ENCODE measurements around the gene SLC6A9. TPM values are rescaled to one million over a fixed set of nuclear protein-coding genes. Genes with fewer than 3 reads are reported as not detected.

The SLC6A9 gene
- total and polyA plus RNA-seq, 2 experiments from 2014 or later = 14.4 to 20.0 TPM

DNA sequence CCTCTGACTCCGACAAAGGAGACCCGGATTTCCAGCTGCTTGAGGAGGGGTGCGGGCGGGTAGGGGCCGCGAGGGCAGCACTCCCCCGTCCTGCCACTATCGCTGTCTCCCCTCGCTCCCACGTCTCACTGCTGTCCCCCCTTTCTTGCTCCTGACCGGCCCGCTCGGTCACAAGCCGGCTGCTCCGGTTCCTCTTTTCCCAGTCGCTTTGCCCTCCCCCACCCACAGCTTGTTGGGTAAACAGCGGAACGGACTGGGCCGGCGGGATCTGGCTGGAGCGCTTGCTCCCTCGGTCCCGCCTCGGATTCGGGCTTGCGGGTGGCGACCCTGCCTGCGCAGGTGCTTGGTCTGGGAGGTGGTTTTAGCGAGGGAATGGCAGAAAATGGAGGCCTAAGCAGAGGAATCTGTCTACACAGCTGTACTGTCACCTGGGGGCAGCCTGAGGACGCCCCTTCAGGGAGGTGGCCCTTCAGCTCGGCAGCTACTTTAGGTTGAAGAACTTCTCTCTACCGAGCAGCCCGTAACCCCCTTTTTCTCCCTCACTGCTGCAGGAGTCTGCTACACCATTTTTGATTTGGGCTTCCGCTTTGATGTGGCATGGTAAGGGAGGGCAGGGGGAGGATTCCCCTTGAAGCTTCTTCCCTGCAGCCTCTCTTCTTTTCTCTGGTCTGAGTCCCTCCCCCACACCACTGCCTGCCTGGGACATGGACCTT lies 55.9 kb downstream of the SLC6A9 start:
- Mint-ChIP-seq H3K27me3 (ENCODE audit: insufficient read depth, low read depth, poor library complexity) (peaks cover 28% of the 10 kb centered on the region), H3K9me3 (no peaks in the 10 kb centered on the region), H3K4me3 (peak overlapping the region; percentile 90), H3K27ac (peak overlapping the region; percentile 52), H3K36me3 (ENCODE audit: low read depth) (peaks cover 65% of the 10 kb centered on the region), H3K4me1 (peaks cover 45% of the 10 kb centered on the region)
- 0 out of 2 replicates have a peak overlapping the region, but pooled peaks have one; percentile 59 for H3K27ac ChIP-seq (ENCODE audit: low read depth)
- peaks cover 32% of the 10 kb centered on the region for H3K4me1 ChIP-seq (ENCODE audit: insufficient read depth)
- H3K9me2 ChIP-seq (ENCODE audit: insufficient read depth) = no peaks in the 10 kb centered on the region
- H3F3A ChIP-seq (replicated peaks; ENCODE audit: low read depth) = peaks cover 28% of the 10 kb centered on the region; the same call in 1 of the 2 replicates
- peak overlapping the region; percentile 96 for H3K4me3 ChIP-seq
- H3K4me2 ChIP-seq = peak overlapping the region; percentile 98
- ATAC-seq (peak; percentile 8), DNase-seq (ENCODE audit: low spot score) (peak; percentile 56)
- H3K27me3 ChIP-seq (ENCODE audit: insufficient read depth) = no peaks in the 10 kb centered on the region
- H3K79me2 ChIP-seq (replicated peaks; ENCODE audit: insufficient read depth) = peaks cover 17% of the 10 kb centered on the region
- H3K36me3 ChIP-seq (ENCODE audit: insufficient read depth) = 0 out of 2 replicates have a peak, but pooled peaks cover 7% of the 10 kb centered on the region
- TF ChIP-seq ZNF331 (CRISPR knock-in tag; IDR thresholded peaks at IDR 0.05; ENCODE audit: low read depth) = no peak
- no peak for TF ChIP-seq ZNF114 (CRISPR knock-in tag; IDR thresholded peaks at IDR 0.05)
- TF ChIP-seq EZH2 (IDR thresholded peaks at IDR 0.05; ENCODE audit: low read depth, unreplicated experiment) = no peak
- TF ChIP-seq, protein P1, sequence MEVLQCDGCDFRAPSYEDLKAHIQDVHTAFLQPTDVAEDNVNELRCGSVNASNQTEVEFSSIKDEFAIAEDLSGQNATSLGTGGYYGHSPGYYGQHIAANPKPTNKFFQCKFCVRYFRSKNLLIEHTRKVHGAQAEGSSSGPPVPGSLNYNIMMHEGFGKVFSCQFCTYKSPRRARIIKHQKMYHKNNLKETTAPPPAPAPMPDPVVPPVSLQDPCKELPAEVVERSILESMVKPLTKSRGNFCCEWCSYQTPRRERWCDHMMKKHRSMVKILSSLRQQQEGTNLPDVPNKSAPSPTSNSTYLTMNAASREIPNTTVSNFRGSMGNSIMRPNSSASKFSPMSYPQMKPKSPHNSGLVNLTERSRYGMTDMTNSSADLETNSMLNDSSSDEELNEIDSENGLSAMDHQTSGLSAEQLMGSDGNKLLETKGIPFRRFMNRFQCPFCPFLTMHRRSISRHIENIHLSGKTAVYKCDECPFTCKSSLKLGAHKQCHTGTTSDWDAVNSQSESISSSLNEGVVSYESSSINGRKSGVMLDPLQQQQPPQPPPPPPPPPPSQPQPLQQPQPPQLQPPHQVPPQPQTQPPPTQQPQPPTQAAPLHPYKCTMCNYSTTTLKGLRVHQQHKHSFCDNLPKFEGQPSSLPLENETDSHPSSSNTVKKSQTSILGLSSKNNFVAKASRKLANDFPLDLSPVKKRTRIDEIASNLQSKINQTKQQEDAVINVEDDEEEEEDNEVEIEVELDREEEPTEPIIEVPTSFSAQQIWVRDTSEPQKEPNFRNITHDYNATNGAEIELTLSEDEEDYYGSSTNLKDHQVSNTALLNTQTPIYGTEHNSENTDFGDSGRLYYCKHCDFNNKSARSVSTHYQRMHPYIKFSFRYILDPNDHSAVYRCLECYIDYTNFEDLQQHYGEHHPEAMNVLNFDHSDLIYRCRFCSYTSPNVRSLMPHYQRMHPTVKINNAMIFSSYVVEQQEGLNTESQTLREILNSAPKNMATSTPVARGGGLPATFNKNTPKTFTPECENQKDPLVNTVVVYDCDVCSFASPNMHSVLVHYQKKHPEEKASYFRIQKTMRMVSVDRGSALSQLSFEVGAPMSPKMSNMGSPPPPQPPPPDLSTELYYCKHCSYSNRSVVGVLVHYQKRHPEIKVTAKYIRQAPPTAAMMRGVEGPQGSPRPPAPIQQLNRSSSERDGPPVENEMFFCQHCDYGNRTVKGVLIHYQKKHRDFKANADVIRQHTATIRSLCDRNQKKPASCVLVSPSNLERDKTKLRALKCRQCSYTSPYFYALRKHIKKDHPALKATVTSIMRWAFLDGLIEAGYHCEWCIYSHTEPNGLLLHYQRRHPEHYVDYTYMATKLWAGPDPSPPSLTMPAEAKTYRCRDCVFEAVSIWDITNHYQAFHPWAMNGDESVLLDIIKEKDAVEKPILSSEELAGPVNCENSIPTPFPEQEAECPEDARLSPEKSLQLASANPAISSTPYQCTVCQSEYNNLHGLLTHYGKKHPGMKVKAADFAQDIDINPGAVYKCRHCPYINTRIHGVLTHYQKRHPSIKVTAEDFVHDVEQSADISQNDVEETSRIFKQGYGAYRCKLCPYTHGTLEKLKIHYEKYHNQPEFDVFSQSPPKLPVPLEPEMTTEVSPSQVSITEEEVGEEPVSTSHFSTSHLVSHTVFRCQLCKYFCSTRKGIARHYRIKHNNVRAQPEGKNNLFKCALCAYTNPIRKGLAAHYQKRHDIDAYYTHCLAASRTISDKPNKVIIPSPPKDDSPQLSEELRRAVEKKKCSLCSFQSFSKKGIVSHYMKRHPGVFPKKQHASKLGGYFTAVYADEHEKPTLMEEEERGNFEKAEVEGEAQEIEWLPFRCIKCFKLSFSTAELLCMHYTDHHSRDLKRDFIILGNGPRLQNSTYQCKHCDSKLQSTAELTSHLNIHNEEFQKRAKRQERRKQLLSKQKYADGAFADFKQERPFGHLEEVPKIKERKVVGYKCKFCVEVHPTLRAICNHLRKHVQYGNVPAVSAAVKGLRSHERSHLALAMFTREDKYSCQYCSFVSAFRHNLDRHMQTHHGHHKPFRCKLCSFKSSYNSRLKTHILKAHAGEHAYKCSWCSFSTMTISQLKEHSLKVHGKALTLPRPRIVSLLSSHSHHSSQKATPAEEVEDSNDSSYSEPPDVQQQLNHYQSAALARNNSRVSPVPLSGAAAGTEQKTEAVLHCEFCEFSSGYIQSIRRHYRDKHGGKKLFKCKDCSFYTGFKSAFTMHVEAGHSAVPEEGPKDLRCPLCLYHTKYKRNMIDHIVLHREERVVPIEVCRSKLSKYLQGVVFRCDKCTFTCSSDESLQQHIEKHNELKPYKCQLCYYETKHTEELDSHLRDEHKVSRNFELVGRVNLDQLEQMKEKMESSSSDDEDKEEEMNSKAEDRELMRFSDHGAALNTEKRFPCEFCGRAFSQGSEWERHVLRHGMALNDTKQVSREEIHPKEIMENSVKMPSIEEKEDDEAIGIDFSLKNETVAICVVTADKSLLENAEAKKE (CRISPR knock-in tag; IDR thresholded peaks at IDR 0.05) = no peak
- peaks cover 22% of the 10 kb centered on the region for H4K20me1 ChIP-seq (replicated peaks; ENCODE audit: insufficient read depth)
- no peak overlapping the region for H2AFZ ChIP-seq

Data from GM23338 (cell line).